Activated CD4-positive, alpha-beta T cell treated with anti-CD3 and anti-CD28 coated beads for 48 hours (primary cell): ENCODE data around the gene KCNC4.

Source experiments
- DNase-seq: peaks from one replicate; pipeline ENCODE4 v3.0.0-alpha.2; 2020

Gene KCNC4

DNA sequence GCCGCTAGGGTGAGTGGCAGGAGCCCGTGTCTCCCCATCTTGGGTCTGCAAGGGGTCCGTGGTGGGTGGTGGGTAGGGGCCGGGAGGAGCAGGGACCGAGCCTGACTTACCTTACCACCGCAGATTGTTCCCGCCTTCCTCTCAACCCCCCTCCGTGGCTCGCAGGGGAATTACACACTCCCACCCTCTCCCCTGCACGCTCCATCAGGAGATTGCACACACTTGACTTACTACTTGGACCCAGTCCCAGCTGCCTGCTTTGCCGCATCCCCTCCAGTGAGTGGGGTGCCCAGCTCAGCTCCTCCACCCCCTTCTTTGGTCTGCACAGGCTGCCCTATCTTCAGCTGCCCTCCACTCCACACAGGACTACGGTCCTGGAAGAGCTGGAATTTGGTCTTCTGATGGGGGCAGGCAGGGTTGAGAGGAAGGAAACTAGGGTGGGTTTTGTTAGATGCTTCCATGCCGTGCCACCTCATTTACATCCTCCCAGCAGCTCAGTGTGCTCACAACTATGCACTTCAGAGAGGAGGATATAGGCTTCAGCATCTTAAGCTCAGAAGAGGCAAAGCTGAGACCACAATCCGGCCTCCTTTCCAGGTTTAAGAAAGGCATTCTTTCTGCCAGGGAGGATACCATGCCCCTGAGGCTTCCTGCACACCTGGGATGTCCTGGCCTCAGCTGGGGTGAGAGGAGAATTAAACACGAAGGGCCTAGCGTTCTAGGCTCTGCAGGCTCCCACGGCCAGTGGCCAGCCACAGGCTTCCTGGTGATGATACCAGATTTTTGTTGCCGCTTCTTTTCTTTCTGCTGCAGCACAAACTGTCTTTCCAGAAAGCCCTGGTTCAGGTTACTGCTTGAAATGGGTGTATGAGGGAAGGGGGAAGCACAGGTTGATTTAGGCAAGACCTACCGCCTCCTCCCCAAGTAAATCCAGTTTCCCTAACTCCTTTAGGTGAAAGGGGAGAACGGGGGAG is 2.3 kb downstream of the KCNC4 start:
- no peak for DNase-seq

DNA sequence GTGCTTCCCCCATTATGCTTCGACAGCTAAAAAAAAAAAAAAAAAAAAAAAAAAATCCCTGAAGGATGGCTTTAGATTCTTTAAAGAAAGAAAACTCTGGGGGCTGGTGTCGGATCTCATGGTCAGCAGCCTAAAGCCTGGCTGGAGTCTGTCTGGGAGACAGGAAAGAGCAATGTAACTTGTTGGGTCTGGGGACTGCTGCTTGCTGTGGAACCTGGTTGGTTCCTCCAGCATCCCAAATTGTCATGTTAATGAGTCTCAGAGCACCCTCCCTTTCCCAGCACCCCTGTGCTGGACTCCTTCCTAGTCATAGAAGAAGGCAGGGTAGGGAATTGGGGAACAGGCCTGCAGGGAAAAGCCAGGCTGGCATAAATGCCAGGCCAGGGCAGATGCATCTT is 3.0 kb downstream of the KCNC4 start:
- DNase-seq: no peak

DNA sequence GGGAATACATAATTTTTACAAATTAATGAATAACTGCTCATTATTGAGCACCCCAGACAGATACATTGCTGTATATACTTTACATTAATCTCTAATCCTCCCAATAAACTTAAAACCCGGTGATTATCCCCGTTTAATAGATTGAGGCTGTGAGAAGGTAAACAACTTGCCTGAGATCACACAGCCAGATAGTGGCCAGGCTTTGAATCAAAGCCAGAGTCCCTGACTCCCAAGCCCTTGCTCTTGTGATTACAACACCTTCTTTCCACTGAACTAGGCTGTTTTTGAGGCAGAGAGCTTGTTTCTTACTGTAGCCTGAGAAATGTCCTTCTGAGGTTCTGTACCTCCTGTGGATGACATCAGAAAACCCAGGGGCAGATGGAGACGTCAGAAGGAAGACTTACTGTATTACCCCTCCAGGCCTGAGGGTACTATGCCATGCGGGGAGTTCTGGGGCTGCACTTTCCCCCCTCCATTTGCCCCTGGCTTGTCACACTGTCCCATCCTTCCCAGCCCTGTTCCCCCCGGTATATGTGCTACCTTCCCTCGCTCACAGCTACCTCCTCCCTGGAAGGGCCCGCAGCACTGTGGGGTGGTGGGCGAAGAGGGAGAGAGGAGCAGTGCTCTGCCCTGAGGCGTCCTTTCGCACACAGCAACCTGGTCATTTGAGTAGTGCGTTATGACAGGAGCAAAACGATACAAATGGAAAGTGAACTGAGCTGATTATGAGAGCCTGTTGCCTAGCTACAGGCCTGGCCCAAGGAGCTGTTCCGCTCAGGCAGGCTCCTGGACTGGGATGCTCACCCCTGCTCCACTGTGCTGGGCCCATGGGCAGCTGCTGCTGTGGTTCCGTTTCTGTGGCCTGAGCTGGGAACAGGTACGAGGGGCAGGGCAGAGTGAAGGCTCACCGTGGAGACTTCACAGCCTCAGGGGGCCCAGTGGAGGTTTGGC is 4.6 kb downstream of the KCNC4 start:
- no peak for DNase-seq

DNA sequence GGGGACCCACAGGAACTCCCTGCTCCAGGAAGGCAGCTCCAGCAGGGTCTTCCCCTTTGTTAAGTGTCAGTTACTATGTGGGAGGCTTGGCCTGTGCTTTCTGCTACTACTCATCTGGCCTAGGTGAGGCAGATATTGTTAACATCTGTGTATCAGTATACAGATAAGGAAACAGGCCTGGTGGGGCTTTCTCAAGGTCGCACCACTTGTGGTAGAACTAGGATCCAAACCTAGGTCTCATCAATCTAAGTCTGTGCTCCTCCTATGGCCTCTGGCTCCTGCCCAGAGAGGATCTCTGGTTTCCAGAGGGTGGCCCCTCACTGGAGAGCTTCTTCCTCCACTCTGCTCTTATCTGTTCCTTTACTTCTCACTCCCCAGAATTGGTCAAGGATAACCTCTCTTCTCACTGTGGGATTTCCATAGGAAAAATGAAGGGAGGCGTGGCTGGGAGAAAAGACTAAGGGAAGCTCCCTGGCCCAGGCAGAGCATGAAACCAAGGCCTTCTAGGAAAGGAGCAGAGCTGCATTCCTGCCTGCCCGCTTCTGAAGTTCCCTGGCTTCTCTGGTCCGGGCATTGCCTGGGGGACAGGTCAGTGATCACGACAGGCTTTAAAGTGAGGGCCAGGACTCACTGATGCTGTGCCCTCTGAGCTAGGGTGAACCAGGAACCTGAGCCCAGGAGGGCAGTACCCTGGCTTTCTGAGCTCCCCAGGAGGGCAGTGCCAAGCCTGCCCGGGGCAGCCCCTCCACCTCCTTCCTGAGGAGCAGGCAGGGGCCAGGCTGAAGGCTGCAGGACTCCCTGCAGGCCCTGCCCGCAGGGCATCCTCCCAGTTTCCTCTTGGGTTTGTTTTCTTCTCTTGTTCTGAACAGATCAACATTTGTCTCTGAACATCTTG is 5.8 kb downstream of the KCNC4 start:
- no peak for DNase-seq

DNA sequence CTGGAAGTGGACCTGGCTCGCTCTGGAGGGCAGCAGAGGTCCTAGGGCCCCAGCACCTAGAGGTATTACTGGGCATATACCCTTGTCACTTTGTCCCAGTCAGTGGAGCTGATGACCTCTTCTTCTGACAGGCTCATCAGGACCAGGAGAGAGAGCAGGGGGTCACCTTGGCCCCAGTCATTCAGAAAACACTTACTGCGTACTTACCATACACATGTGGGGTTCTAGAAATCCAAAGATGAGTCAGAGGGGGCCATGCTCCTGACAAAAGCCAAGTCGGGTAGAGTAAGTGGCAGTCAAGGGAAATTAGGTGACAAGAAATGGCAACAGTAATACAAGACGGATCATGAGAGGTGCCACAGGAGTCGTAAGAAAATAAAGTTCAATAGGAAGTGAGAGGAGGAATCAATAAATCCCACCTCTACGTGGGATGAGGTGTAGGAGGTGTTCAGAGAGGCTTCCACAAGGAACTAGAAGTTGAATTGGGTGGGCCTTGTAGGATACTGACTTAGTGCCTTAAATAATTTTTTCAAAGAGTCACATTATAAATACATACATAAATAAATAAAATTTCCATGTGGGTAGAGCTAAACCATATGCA is 6.8 kb downstream of the KCNC4 start:
- DNase-seq: no peak

DNA sequence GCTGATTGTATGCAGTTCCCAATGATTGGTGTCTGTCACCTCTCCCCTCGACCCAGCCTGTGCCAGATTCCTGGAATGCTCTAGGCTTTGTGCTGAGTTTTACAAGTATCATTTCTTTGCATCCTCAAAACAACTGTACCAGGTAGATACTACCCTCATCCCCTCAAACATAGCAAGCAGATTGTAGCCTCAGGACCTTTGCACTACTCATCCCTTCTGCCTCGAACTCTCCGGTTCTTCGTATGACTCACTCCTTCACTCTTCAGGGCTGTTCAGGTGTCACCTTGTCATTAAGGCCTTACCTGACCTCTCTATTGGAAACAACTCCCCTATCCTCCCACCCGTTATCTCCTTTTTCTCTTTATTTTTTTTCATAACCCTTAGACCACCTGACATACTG is 8.0 kb downstream of the KCNC4 start:
- no peak for DNase-seq

DNA sequence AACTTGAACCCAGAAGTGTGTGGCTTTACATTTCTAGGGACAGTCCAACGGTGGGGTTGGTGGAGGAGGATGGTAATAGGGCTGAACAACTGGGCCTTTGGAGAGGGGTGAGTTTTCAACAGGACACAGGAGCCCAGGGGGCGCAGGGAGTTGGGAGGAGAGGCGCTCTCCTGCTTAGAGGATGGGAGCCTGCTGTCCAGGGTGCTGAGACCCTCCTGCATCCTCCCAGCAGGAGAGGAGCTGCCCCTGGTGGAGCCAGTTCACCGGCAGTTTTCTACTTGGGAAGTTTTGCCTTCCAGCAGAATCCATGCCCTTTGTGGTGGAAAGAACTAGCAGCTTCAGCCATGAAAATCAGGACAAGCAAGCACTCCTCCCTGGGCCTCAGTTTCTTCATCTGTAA is 8.6 kb downstream of the KCNC4 start:
- DNase-seq: no peak

DNA sequence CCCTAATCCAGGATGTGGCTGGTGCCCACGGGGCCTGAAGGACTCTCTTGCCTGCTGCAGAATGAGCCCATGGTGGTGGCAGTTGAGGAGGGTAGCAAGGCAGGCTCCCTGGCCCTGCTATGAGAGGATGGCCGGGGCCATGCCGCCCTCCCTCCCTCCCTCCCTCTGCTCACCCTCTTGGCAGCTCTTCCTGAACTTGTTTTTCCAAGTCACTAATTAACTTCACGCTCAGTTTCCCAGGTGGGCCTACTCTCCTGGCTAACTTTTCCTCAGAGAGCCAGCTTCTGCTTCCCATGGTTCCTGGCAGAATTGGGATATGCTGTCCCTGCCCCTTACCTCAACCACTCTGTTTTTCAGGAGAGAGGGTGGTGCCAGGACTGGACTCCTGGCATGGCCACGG is 10.2 kb downstream of the KCNC4 start:
- DNase-seq: no peak

DNA sequence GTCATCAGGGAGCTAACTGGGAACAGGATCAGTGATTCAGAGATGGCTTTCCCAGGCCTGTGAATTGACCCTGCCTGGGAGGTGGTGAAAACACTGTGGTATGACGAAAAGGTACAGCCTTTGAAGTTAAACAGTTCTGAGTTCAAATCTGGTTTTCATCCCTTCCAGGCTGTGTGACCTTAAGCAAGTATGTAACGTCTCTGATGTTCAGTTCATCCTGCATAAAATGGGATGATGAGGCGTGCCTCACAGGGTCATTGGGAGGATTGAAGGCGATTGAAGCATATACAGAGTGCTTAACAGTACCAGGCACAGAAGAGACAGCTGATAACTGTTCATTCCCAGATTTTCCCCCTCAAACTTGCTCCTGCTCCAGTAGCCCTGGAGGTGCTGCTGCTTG is 11.0 kb downstream of the KCNC4 start:
- no peak for DNase-seq

DNA sequence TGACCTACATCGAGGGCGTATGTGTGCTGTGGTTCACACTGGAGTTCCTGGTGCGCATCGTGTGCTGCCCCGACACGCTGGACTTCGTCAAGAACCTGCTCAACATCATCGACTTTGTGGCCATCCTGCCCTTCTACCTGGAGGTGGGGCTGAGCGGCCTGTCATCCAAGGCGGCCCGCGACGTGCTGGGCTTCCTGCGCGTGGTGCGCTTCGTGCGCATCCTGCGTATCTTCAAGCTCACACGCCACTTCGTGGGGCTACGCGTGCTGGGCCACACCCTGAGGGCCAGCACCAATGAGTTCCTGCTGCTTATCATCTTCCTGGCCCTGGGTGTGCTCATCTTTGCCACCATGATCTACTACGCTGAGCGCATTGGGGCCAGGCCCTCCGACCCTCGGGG is 13.0 kb downstream of the KCNC4 start:
- DNase-seq: no peak

DNA sequence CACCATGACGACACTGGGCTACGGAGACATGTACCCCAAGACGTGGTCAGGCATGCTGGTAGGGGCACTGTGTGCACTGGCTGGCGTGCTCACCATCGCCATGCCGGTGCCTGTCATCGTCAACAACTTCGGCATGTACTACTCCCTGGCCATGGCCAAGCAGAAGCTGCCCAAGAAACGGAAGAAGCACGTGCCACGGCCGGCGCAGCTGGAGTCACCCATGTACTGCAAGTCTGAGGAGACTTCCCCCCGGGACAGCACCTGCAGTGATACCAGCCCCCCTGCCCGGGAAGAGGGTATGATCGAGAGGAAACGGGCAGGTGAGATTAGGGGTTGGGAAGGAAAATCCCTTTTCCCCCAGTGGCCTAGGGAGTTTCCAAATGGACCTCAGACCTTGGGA is 13.5 kb downstream of the KCNC4 start:
- DNase-seq: no peak

DNA sequence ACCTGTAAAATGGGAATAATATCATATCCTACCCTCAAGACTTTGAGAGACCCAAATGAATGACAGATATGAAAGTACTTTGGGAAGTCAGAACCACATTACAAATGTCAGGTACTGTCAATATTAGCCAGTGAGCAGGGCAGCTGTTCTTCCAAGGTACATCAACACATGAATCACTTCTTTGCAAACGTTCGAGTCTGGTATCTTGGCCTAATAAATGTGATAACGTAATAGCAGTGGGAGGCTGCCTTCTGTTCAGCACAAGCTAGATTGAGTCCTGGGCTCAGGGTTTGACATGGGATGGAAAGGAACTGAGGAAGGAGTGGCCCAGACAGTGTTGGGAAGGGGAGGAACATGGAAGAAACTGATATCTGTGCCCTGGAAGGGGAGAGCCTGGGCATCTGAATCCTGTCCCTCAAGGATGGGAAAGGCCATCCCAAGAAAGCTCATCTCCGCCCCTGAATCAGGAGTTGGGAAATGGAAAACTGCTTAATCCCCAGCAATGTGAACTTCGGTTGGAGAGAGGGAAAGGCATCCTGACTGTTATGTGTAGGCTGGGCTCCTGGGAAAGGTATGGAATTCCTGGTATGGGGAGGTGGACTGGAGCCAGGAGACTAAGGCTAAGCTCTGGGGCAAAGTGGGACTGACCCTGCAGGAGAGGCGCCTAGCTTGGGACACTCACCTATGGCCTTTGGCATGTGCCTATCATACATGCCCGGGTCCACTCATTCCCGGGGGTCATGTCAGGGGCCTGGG is 14.3 kb downstream of the KCNC4 start:
- no peak for DNase-seq

DNA sequence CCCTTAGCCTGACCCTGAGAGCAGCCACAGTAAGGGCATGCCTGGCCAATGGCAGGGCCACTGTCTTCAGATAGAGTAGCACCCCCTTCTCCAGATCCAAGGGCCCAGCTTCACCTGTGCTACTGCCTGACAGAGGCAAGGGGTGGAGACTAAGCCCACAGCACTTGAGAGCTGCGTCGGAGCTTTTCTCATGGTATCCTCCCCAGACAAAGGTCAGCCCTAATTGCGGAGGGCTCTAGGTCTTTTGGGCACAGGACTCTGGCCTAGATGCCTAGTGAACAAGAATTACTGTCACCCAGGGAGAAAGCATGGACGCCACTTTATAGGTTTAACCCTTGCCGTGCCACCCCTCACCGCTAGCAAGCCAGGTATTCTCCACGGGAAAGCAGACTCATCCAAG is 15.1 kb downstream of the KCNC4 start:
- no peak for DNase-seq

DNA sequence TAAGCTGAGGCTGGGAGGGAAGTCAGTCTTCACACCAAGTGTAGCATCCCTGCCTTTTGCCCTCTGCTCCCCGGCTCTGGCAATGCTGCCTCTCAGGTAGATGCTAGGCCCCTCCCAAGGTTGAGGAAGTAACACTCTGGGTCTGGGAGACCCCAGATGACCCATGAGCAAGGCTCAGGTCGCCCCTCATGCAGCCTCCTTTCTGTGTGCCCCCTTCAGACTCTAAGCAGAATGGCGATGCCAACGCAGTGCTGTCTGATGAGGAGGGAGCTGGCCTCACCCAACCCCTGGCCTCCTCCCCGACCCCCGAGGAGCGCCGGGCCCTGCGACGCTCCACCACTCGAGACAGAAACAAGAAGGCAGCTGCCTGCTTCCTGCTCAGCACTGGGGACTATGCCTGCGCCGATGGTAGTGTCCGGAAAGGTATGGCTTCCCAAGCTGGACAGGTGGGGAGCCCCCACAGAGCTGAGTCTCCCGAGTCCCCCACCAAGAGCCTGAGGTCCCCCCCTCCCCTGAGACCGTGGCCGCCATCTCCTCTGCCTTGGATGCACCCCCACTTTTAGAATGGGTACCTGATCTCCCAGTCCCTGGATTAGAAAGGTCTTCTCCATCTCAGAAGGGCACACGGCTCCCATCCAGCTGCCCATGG is 15.8 kb downstream of the KCNC4 start:
- no peak for DNase-seq

DNA sequence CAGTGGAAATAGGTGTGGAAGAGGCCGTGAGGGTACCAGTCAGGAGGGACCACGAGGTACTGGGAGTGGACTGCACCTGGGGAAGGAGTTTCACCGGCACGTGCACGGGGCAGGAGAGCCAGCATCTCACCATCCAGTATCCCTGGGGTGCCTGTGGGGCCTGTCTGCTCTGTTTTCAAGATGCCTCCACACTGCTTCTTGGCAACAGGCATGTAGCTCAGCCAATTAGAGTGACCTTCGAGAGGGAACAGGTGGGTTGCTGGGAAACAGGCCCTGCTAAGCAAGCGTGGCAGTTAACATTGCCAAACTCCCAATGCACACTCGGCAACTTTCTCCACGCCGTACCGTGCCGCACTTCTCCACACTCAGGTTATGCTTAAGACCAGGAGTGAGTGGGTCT is 17.7 kb downstream of the KCNC4 start:
- no peak for DNase-seq

DNA sequence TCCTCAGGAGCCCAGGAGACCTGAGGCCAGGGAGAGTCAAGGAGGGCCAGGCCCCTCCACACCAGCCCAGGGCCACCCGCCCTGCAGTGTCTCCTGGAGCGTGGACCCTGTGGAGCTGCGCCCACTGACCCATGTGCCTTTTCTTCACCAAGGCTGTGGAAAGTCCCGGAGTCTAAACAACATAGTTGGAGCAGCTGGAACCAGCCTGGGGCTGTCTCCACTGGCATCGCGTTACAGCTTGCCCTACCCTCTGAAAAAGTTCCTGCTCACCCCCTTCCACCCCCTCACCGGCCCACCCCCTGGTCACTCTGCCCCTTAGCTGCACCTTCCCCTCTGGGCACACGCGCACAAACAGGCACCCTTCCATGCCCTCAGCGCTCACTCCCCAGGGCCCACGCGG is 18.3 kb downstream of the KCNC4 start:
- no peak for DNase-seq

DNA sequence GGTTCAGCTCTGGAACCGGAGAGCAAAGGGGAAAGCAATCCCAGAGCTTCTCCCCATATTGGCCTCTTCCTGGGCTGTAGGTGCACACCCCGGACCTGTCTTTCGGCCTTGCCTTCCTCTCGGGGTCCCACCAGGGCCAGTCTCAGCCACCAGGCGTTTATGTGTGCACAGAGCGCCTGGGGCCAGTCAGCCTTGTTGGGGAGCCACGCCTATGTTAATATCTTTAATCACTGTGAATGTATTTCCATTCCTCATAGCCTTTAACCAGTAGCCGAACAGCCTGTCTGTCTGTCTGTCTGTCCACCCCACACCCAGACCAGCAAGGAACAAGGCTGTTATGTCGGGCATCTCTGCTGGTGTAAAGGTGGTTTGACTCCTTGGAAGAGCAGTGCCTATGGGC is 18.8 kb downstream of the KCNC4 start:
- DNase-seq: no peak

DNA sequence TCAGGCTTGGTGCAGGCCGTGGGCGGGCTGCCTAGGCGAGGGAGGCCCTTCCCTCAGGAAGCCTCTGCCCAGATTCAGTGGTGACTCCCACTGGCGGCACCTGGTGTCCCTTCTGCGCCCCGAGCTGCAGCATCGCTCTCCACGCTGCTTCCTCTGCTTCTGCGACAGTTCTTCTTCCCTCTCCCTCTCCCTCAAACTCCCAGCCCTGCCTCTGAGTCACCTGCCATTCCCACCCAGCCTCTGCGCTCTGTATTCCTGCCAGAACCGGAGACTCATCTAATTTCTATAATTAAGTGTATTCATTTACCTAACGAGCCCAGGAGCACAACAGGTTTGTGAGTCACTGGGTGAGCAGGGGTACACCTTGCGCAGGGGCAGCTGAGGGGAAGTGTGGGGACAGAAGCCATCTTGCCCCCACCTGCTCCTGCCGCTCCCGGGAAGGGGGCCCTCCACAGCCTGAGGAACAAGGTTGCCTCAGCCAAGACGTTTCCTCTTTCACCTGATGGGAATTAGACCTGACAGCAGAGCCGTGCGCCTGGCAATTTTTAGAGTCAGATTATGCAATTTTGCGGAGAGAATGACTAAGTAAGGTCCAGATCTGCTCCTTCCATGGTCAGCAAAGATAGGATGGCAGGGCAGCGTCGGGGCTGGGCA is 19.4 kb downstream of the KCNC4 start:
- DNase-seq: no peak

DNA sequence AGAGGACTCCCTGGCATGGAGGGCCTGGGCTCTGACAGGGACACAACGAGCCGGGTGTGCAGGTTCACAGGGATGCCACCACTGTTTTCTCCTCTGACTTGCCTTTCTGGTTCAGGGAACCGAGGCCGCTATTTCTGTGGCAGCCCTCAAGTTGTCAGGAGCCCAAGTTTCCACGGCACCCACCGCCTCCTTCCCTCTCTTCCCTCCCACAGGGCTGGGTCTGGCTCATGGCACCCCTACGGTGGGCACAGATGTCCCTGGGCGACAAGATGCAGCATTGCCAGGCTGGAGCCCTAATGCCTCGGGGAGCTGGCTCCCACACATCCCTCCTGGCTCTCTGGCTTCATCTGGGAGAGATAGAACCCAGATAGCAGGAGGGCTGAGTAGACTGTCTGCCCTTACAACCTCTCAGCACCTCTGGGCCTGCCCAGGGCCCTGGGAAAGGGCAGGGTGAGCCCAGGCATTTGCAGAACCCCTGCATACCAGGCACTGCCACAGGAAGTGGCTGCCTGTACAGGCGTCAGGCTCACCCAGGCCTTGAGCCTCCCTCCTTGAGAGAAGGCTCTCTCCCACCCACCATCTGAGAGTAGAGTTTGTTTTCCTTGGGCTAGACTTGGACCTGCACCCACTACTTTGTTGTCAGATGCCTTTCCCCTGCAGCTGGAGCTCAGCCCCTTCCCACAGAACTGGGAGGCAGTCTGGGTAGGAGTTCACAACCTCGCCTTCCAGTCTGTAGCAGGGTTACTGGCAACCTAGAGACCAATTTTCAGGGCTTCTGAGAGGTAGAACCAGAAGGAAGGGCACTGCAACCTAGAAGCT is 20.5 kb downstream of the KCNC4 start:
- no peak for DNase-seq

DNA sequence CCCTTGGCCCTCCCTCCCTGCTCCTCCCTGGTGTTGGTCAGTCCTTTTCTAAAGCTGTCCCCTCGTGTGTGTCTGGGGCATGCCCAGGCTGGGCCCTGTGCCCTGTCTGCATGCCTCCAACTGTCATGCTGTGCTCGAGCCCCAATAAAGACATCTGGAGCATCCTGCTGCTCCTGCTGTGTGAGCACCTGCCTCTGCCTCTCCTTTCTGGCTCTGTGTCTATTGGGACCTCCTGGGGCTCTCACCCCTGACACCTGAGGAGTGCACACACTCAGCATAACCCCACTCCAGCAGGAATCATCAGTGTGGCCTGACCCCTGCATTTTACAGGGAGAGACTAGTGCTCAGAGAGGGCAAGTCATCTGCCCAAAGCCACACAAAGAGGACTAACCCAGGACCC is 23.7 kb downstream of the KCNC4 start:
- DNase-seq: no peak
